Measurements from ENCODE around the gene CST2.
"Not testable (repeated sequence)": the region's sequence is repeated elsewhere in the genome, so short reads cannot be mapped to it uniquely, and the experiment has no call there.

CST2 gene

GRCh38 chr20:23867152-23867776 is 40.7 kb upstream of the CST2 start:
- Histone ChIP-seq H3K79me2 (ENCODE audit: low read length) (no peaks in the 10 kb centered on the region), H3K9me3 (ENCODE audit: insufficient read depth, low read length) (no peaks in the 10 kb centered on the region), H2AFZ (ENCODE audit: low read depth, low read length) (no peak overlapping the region), H3K4me2 (ENCODE audit: low read length) (no peak overlapping the region), H3K27ac (ENCODE audit: low read length) (no peak overlapping the region), H4K20me1 (ENCODE audit: insufficient read depth, low read length) (no peaks in the 10 kb centered on the region), H3K4me1 (ENCODE audit: low read length) (no peaks in the 10 kb centered on the region), H3K36me3 (replicated peaks; ENCODE audit: low read depth, low read length) (no peaks in the 10 kb centered on the region), H3K4me3 (ENCODE audit: low read length) (no peak overlapping the region), H3K9ac (ENCODE audit: low read length) (no peak overlapping the region), H3K27me3 (ENCODE audit: low read depth, low read length) (peaks cover 10% of the 10 kb centered on the region; the same call in 1 of the 2 replicates)
- TF ChIP-seq, protein P1, sequence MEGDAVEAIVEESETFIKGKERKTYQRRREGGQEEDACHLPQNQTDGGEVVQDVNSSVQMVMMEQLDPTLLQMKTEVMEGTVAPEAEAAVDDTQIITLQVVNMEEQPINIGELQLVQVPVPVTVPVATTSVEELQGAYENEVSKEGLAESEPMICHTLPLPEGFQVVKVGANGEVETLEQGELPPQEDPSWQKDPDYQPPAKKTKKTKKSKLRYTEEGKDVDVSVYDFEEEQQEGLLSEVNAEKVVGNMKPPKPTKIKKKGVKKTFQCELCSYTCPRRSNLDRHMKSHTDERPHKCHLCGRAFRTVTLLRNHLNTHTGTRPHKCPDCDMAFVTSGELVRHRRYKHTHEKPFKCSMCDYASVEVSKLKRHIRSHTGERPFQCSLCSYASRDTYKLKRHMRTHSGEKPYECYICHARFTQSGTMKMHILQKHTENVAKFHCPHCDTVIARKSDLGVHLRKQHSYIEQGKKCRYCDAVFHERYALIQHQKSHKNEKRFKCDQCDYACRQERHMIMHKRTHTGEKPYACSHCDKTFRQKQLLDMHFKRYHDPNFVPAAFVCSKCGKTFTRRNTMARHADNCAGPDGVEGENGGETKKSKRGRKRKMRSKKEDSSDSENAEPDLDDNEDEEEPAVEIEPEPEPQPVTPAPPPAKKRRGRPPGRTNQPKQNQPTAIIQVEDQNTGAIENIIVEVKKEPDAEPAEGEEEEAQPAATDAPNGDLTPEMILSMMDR (IDR thresholded peaks at IDR 0.05; ENCODE audit: low read depth, low read length) = no peak
- TF ChIP-seq EZH2phosphoT487 (IDR thresholded peaks at IDR 0.05; ENCODE audit: low read depth) = no peak

DNA sequence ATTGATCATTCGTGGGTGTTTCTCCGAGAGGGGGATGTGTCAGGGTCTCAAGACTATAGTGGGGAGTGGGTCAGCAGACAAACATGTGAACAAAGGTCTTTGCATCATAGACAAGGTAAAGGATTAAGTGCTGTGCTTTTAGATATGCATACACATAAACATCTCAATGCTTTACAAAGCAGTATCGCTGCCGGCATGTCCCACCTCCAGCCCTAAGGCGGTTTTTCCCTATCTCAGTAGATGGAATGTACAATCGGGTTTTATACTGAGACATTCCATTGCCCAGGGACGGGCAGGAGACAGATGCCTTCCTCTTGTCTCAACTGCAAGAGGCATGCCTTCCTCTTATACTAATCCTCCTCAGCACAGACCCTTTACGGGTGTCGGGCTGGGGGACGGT is 34.2 kb upstream of the CST2 start:
- H3K4me2 ChIP-seq (ENCODE audit: low read length); H3K9ac ChIP-seq (ENCODE audit: low read length); H3K27me3 ChIP-seq (ENCODE audit: low read depth, low read length); H3K27ac ChIP-seq (ENCODE audit: low read length); H3K9me3 ChIP-seq (ENCODE audit: insufficient read depth, low read length); H3K4me3 ChIP-seq (ENCODE audit: low read length); H3K36me3 ChIP-seq (replicated peaks; ENCODE audit: low read depth, low read length); H4K20me1 ChIP-seq (ENCODE audit: insufficient read depth, low read length); H3K4me1 ChIP-seq (ENCODE audit: low read length); H2AFZ ChIP-seq (ENCODE audit: low read depth, low read length); H3K79me2 ChIP-seq (ENCODE audit: low read length): not testable (repeated sequence)

- Histone ChIP-seq H3K4me2 (ENCODE audit: low read length) (no peak overlapping the region), H3K4me1 (ENCODE audit: low read length) (no peaks in the 10 kb centered on the region), H2AFZ (ENCODE audit: low read depth, low read length) (no peak overlapping the region), H3K27ac (ENCODE audit: low read length) (no peak overlapping the region), H3K4me3 (ENCODE audit: low read length) (no peak overlapping the region), H3K9ac (ENCODE audit: low read length) (no peak overlapping the region), H3K27me3 (ENCODE audit: low read depth, low read length) (peaks cover 5% of the 10 kb centered on the region; the same call in 1 of the 2 replicates), H3K36me3 (replicated peaks; ENCODE audit: low read depth, low read length) (no peaks in the 10 kb centered on the region), H3K9me3 (ENCODE audit: insufficient read depth, low read length) (no peaks in the 10 kb centered on the region), H3K79me2 (ENCODE audit: low read length) (no peaks in the 10 kb centered on the region), H4K20me1 (ENCODE audit: insufficient read depth, low read length) (no peaks in the 10 kb centered on the region)
- TF ChIP-seq EZH2phosphoT487 (IDR thresholded peaks at IDR 0.05; ENCODE audit: low read depth) = no peak
- TF ChIP-seq, protein P1 (IDR thresholded peaks at IDR 0.05; ENCODE audit: low read depth, low read length) = no peak
Observed at GRCh38 chr20:23857962-23858595, 31.6 kb upstream of the CST2 start.

DNA sequence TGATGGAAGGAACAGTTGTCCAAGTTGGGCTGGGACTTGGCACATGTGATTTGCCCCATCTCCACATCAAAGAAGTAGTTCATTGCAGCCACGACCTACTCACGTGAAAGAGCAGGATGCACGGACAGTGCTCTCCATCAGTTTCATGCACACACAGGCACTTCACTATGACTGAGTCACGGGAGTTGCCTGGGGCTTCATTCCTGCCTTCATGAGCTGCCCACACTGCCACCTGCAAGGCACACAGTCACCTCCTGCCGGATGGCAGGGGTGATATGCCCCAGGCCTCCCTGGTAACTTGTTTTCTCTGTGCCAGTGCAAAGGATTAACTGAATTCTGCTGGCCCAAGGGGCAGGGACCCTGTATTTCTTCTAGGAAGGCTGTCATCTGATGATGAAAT is 30.2 kb upstream of the CST2 start:
- no peaks in the 10 kb centered on the region for H3K79me2 ChIP-seq (ENCODE audit: low read length)
- no peaks in the 10 kb centered on the region for H3K9me3 ChIP-seq (ENCODE audit: insufficient read depth, low read length)
- H4K20me1 ChIP-seq (ENCODE audit: insufficient read depth, low read length) = no peaks in the 10 kb centered on the region
- no peaks in the 10 kb centered on the region for H3K36me3 ChIP-seq (replicated peaks; ENCODE audit: low read depth, low read length)
- no peak overlapping the region for H3K4me3 ChIP-seq (ENCODE audit: low read length)
- peaks cover 5% of the 10 kb centered on the region; the same call in 1 of the 2 replicates for H3K27me3 ChIP-seq (ENCODE audit: low read depth, low read length)
- no peaks in the 10 kb centered on the region for H3K4me1 ChIP-seq (ENCODE audit: low read length)
- H3K4me2 ChIP-seq (ENCODE audit: low read length) = no peak overlapping the region
- H2AFZ ChIP-seq (ENCODE audit: low read depth, low read length) = no peak overlapping the region
- no peak overlapping the region for H3K27ac ChIP-seq (ENCODE audit: low read length)
- TF ChIP-seq, protein P1 (IDR thresholded peaks at IDR 0.05; ENCODE audit: low read depth, low read length) = no peak
- no peak for TF ChIP-seq EZH2phosphoT487 (IDR thresholded peaks at IDR 0.05; ENCODE audit: low read depth)
- no peak overlapping the region for H3K9ac ChIP-seq (ENCODE audit: low read length)
